ENCODE results near the gene SCYGR2. TPM values are rescaled to one million over a fixed set of nuclear protein-coding genes. Genes with fewer than 3 reads are reported as not detected.

The SCYGR2 gene
- polyA plus RNA-seq, 5 donors: not detected

Other genes starting within 250 kb of the SCYGR2 start
- under 1 TPM in 3 of 5 donors, not detected in 2; 0.08 to 0.14 (median 0.09) TPM for gene TM4SF20, start 219.6 kb upstream of the SCYGR2 start, polyA plus RNA-seq (ENCODE audit: insufficient read depth in 1 of 5, insufficient read length in 5 of 5, low replicate concordance in 1 of 5)
- not detected for gene SCYGR1, start 210.9 kb upstream of the SCYGR2 start, polyA plus RNA-seq (ENCODE audit: insufficient read depth in 1 of 5, insufficient read length in 5 of 5, low replicate concordance in 1 of 5)
- 10 to 100 TPM; 48.7 to 64.0 (median 62.0) TPM for gene AGFG1, start 126.7 kb upstream of the SCYGR2 start, polyA plus RNA-seq (ENCODE audit: insufficient read depth in 1 of 5, insufficient read length in 5 of 5, low replicate concordance in 1 of 5)
- gene SCYGR3, start 15.9 kb downstream of the SCYGR2 start, polyA plus RNA-seq (ENCODE audit: insufficient read depth in 1 of 5, insufficient read length in 5 of 5, low replicate concordance in 1 of 5): not detected
- gene SCYGR4, start 18.6 kb downstream of the SCYGR2 start, polyA plus RNA-seq (ENCODE audit: insufficient read depth in 1 of 5, insufficient read length in 5 of 5, low replicate concordance in 1 of 5): under 1 TPM in 4 of 5 donors, not detected in 1; 0.10 to 0.22 (median 0.13) TPM
- gene SCYGR5, start 67.9 kb downstream of the SCYGR2 start, polyA plus RNA-seq (ENCODE audit: insufficient read depth in 1 of 5, insufficient read length in 5 of 5, low replicate concordance in 1 of 5): not detected
- gene SLC19A3, start 119.1 kb downstream of the SCYGR2 start, polyA plus RNA-seq (ENCODE audit: insufficient read depth in 1 of 5, insufficient read length in 5 of 5, low replicate concordance in 1 of 5): 10 to 100 TPM; 17.8 to 32.3 (median 20.3) TPM
- not detected for gene SCYGR6, start 125.9 kb downstream of the SCYGR2 start, polyA plus RNA-seq (ENCODE audit: insufficient read depth in 1 of 5, insufficient read length in 5 of 5, low replicate concordance in 1 of 5)
- gene SCYGR7, start 129.4 kb downstream of the SCYGR2 start, polyA plus RNA-seq (ENCODE audit: insufficient read depth in 1 of 5, insufficient read length in 5 of 5, low replicate concordance in 1 of 5): not detected
- gene SCYGR8, start 147.0 kb downstream of the SCYGR2 start, polyA plus RNA-seq (ENCODE audit: insufficient read depth in 1 of 5, insufficient read length in 5 of 5, low replicate concordance in 1 of 5): not detected
- gene CCL20, start 214.9 kb downstream of the SCYGR2 start, polyA plus RNA-seq (ENCODE audit: insufficient read depth in 1 of 5, insufficient read length in 5 of 5, low replicate concordance in 1 of 5): 1 to 10 TPM in 2 of 5 donors, under 1 TPM in 3; 0.31 to 1.4 (median 0.59) TPM

Data from right lung (tissue), 5 donors.